ENCODE measurements around the gene MKNK1.

The MKNK1 gene

DNA sequence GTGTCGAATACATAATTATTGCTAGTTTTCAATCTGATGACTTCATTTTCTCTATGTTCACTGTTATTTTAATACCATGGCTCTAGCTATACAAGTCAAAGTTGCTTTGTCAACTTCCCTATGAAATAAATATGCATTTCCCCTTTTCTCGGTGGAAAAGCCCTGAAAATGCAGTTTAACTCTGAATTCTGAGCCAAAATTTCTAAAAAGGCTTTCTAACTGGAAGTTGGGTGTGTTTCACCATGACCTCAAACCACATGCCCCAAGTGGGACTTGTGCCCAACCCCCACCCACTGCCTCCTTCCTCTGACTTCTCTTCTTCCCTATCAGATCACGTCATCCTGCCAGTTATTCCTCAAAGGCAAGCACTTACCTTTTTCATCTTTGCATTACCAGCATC lies 8.9 kb downstream of the MKNK1 start:
- no peak for DNase-seq

DNA sequence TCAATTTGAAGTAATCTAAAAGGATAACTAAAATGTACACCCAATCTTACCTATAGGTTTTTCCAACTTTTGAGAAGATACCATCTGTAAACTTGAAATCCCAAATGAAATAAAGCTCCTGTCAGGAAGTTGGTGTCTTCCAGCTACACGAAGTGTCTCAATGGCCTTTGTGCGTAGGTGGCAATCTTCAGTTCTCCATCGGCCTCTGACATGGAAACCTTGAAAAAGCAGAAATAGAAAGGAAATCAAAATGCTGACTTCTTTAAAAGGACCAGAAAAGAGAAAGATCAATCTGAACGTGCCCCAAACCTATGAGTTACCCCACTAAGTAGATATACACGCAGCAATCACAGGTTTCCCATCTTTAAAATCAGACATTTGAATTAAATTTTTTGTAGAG lies 10.0 kb downstream of the MKNK1 start:
- no peak for DNase-seq

DNA sequence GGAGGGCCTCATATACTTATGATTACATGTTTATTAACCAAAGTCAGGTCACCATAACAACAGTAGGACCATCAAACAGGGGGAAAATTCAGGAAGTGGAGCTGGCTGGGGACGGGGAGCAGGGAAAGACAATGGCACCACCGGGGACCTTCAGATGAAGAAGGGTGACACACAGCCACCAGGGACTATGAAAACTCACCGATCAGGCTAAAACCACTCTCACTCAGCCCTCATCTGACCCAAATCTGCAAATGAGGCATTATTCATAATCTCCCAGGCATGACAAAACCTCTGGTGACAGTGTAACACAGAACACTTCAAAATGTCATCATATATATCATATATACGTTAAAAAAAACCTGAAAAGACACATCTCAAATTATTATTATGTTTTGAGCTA lies 11.2 kb downstream of the MKNK1 start:
- DNase-seq = no peak

DNA sequence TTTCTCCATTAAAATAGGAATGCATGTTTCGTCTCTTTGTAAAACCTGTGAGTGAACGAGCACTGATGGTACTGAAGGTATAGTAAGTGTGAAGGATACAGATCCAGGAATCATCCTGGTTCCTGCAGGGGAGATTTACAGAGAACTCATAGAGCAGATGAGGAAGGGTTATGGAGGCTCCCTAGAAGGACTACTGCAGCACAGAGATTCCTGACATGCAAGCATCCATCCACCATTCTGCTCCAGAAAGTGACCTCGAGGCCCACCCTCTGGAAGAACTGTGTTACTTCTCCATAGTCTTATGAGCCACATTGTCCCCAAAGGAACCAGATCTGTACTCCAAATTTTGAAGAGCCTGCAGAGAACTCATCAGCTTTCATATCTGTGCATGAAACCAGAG lies 14.5 kb downstream of the MKNK1 start:
- no peak for DNase-seq

DNA sequence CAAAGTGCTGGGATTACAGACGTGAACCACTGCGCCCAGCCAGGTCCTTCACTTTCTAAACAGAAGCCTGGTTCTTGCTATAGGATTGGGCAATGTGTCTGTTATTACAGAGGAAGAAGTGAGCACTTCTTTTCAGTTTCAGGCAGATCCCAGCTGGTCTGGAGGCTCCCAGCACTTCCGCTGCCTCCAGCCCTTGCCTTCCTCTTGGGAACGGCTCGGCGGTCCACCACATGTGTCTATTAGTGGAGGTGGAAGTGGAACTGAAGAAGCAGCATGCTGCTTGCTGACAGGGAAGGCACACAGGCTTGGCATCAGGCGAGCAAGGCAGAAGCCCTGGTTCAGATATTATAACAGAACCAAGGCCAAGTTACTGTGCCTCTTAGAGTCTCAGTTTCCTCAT lies 17.0 kb downstream of the MKNK1 start:
- DNase-seq = no peak

DNA sequence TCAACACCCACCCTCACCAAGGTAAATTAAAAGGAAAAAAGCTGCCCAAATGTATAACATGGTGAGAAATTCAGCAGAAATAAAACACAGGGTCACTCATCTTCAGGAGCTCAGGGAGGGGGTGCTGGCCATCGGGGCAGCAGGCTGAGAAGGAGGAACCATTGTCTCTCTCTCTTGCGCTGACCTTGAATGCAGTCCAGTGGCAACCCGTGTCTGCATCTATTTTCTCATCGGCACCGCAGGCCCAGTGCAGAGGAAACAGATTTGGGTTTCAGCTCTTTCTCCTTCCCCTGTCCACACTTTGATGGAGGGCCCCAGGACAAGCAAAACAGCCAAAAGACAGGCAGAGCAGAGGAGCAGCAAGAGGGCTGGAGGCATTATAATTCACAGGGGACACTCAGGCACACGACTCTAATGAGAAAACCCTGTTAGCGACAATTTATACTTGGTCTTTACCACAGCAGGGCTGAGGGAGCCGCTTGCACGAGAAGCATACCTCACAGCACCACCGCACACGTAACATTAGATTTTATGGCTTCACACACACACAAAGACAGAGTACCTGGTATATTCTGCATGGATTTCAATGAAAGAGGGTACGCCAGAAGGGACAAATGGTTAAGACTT lies 18.6 kb downstream of the MKNK1 start:
- DNase-seq = no peak

DNA sequence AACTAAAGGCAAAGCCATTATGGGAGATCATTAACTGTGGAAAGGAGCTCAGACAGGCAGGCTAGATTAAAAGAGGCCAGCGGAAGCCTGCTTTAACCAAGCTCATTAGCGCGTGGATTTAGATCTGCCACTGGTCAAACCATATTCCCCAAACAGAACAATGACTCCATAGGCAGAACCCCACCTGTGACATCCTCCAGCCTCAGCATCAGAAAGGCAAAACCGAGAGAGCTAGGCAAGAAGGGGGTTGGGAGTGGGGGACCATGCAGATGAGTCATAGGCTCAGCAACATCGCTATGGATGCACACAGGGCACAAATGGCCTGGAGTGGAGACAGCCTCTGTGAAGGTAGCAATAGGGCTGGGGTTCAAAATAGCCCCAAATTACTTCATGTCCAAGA lies 20.6 kb downstream of the MKNK1 start:
- no peak for DNase-seq

DNA sequence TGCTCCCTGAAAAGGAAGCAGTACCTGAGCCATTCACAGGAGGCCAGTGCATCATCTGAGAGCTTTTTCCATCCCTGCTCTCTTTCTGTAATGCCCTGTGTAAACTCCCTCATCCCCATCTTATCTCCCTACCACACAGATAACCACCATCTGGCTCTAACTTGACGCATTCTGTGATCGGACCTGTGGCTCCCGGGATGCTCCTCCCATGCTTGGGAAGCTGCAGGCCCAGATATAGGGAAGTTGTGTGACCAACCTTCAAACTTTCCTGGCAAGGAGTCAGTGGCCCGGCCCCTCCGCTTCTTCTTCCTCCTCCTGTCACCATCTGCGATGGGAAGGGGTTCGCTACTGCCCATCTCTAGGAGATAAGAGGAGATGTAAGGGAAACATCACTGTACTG lies 21.1 kb downstream of the MKNK1 start:
- DNase-seq = no peak

DNA sequence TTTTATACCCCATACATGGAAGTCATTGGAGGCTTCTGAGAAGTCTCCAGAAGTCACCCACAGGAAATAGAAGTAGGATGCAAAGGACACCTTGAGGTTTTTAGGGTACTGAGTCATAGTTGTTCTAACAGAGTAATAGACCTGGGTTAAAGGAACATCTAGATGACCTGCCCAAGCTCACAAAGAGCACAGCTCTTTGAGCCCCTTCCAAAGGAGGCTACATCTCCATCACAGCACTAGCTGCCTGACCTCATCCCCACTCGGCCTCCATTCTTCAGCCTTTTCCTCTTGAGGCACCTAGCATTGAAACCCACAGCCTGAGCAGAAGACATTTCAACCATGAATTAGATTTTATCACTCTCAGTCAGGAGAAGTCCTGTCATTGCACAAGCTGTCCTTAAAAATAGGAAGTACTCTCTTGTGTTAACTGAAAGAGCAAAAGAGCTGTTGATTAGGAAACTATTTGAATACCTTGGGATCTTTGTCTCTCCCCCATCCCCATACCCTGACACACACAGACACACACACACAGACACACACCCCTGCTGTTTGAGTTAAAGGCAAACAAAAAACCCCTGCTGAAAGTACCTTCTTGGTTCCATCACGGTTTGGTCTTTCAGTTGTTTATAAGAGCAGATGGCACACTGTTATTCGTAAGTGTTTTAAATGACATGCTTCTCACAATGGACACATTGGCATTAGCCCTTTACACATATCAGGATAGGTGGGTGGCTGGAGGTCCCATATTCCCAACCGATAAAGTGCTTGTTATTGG lies 22.2 kb downstream of the MKNK1 start:
- no peak for DNase-seq

DNA sequence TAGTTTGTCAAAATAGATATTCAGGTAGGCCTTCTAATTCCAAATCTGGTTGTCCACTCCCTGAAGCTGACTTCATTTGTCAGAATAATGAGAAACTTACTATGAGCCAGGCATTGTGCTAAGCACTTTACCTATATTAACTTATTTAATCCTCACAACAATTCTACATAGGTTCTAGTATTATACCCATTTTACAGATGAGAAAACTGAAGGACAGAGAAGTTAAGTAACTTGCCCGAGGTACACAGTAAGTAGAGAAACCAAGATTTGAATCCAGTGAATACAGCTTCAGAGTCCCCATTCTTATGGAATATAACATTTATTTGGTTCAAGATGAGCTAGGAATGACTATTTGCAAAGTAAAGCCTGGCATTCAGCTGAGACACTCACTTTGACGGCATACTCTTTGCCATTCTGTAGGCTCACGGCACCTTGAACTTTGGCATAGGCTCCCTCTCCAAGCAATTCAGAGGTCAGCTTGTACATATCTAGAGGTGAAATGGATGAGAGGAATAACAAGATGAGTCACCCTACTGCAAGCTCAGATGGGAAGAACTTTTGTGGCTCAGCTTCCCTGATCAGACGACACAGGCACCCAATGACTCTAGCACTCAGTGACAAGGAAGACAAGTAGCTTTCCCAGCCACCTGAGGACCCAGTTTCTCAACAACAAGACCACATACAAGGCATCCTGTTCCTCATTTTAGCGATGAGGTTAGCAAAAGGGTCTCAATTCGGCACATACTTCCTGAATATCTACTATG lies 23.7 kb downstream of the MKNK1 start:
- DNase-seq = no peak

DNA sequence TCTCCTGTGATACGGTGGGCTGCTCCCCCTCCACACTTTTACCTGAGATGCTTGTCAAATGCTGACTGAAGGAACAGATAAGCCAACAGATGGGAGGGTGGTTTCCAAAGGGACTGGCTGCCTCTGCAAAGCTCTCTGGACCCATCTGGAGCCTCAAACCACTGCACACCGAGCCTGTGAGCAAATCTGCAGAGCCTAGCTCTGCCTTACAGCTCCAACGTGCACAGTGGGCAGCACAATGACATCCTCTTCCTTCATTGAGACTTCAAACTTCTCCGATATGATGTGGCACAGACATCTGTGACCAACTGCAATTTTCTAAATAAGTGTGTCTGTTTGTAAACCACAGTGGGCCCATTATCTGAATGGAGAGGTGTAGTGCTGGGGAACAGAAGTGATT lies 26.4 kb downstream of the MKNK1 start:
- no peak for DNase-seq

DNA sequence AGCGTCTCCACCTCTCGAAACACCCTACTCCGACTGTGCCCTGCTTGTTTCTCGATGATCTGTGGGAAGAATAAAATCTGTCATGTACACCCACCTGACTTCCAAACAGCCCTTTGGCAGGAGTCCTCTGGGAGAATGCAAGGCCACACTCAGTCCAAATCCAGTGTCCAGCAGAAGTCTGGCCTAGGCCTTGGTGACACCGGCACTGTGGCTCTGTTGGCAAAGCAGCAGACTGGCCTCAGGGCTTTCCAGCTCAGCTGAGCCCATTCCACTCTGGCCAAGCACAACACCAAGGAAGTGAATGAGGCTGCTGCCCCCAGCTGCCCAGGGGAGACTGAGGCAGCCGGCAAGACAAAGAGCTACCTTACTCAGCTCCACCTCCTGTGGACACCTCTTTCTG lies 27.5 kb downstream of the MKNK1 start:
- DNase-seq = no peak

DNA sequence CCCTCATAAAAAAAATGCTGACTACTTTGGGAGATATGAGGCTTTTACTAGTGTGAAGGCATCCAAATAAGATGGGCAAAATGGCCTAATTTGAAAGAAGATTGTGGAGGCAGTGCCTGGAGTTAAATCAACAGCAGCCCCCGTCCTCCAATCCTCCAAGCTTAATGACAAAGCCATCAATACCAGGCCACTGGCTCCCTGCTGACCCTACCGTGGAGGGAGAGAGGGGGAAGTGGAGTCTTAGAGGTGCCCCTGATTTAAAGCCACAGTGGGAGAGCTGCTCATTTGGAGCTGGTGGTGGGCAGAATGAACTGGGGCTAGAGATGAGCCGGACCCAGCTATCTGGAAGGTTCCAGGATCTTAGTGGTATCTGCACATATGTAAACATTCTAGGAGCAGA lies 28.3 kb downstream of the MKNK1 start:
- no peak for DNase-seq

DNA sequence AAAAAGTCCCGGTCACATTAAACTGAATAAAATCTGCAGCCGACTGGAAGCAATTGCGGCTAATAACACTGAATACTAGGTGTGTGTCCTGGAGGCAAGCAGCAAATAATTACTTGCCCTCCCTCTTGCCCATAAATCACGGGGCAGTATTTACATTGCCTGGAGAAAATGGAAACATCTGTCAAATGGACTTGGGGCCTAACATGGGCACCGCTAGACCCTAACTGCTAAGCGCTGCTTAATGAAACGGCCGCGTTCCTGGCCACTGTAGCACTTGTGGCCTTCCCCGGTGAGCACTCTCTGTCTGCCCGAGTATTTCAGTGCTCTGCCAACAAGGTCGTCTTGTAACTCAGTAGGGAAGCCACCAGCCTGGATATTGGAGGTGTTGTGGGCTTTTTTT lies 28.8 kb downstream of the MKNK1 start:
- DNase-seq = no peak

DNA sequence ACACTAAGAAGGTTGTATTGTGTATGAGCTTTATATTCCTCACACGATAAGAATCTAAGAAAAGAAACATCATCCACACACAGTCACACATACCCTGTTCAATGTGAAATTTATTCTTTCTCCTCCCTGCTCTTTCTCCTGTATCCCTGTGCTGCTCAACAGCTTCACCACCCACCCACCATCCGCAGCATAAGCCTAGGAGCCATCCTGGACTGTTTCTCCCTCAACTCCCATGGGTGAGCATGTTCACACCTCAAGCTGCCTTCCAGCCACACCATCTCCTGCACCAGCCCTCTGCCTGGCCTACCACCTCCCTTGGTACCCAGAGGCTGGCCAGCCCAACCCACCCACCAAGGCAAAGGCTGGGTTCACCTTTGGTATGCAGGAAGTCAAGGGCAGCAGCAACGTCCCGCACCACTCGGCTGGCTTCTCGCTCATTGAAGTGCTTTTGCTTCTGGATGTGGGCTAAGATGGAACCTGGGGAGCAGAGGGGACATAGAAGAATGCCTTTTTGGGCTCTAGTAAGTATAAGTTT lies 32.3 kb downstream of the MKNK1 start:
- no peak for DNase-seq

DNA sequence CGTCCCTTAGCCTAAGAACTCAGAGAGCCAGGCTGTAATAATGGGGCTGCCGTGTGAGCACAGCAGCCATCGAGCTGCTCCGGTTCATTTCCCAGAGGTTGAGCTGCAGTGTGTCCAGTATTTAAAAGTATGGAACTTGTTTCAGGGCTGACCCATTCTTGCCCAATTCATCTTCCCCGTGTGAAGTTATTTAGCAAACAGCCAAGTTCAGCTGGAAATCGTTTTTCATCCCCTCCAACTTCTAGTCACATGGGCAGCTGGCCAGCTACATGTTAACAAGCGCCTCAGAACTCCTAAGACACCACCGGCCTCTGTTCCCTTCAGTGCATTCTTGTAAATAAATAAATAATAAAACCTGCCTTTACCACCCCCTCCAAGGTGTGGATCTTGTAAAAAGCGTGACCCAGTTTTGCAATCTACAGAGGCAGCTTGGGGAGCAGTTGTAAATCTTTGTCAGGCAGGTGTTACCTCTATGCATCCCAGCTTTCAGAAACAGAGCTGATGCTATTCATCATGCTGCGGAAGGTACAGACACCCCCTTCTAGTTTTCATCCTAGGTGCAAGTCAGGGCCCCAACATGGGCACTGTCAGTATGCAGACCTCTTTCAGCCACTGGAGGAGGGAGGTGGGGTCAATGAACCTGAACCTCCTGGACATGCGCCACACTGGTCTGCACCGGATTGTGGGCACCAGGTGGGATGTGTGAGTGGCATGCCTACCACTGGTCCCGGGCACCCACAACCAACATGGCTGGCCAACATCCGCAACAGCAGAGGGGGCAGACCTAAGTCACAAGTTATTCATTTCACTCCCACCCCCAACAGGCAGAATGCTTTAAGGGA lies 34.0 kb downstream of the MKNK1 start:
- DNase-seq = no peak

DNA sequence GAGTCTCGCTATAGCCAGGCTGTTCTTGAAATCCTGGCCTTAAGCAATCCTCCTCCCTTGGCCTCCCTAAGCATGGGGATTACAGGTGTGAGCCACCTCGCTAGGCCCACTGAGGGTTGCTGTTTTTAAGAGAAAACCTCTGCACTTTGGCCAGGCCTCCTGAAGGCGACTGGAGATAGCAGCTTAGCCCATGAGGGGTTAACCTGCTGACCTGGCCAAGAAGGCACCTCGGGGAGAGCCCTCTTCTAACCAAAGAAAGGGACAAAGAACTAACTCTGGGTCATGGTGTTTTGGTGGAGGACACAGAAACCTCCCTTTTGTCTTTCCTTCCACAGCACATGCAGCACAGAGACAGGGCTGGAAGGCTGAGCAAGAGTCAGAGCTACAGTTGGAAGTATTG lies 35.0 kb downstream of the MKNK1 start:
- no peak for DNase-seq

DNA sequence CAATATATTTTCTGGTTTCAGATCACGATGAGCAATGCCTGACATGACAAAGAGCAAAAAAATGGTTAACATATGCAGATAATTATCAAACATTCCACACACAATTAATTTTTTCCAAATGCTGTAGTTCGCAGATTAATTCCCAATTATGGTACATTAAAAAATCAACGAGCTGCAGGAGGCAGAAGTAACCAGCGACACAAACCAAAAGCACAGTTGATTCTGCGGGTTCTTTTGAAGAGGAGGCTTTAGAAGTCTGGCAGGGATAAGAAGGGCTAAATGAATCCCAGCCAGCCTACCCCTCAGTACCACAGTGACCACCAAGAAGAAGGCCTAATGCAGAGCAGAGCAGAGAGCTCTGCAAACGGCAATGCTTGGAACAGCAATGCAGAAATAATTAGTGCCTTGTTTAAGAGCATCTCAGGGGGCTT lies 35.6 kb downstream of the MKNK1 start:
- DNase-seq = no peak

DNA sequence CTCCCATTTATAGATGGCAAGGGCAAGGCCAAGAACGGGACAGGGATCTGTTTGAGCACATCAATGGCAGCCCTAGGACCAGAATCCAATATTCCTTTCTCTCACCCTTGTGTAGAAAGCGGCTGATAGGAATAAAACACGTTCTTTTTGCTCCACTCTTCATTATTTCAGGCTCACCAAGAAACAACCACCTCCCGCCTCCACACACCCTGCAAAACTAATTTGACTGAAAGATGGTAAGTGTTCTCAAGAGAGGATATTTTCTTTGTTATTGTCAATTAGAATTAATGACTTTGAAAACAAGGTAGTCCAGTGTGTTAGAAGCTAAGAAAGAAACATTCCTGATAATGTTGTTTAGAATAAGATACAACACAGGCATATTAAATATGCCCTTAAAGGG lies 40.7 kb downstream of the MKNK1 start:
- no peak for DNase-seq

DNA sequence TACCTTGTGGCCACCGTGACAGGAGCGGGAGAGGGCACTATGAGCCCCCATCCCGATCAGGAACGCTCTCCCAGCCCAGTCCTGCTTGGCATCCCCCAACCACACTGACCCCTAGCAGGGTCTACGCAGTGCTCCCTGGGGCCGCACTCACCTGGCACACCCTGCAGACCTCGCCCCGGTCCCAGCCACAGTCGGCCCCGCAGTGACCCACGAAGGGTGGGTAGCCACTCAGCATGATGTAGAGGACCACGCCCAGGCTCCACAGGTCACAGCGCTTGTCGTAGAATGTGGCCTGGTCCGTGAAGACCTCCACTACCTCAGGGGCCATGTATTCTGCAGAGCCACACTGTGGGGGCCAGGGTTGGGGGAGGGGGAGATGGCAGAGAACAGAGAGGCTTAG lies 41.6 kb downstream of the MKNK1 start:
- no peak for DNase-seq

DNA sequence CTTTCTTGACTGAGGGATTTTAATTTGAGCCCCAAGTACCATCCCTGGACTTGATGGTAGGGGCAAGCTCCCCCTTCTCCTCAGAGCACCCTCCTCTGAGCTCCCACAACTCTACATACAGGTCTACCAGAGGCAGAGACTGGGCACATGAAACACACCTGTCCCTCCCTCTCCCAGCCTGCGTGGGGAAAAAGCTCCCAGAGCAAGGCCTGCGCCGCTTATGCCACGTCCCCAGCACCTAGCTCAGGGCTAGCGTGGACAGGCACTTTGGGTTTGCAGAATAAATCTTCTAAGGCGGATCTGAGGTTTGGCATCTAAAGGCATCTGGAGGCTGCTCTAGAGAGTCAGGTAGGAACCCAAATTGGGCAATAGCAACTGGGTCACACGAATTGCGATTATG lies 45.1 kb downstream of the MKNK1 start:
- DNase-seq = no peak

DNA sequence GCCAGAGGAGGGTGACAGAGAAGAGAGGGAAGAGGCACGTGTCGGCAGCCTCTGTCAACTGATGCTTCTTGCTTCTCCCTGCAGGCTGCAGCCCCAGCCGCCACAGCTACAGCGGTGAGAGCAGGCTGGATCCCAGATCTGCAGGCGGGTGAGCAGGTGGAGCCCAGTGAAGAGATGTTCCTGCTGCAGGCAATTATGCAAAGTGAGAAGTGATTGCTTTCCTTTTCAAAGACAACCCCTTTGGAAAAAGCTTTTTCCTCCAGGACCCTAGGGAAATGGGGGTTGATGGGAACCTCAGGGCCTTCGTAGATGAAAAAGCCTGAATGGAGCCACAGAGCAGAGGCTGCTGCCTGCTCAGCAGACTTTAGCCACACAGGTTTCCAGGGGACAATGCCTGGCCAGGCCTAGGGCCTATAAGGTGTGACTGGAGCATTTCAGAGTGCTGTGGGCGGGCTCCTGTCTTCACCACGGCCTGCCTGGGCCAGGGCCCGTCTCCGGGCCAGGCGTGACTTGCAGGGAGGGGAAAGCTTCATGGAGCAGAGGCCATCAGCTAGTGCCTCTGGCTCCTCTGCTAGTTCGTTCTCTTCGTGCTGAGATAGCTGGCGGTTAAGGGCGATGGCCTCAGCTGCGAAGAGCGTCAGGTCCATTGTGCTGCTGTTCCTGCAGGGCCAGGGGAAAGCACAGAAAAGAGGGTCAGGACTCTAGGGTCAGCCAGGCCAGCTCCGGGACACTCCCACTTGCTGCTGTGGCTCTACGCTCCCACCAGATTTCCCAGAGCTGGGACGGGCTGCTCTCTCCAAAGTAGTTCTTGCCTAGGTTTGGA lies 45.7 kb downstream of the MKNK1 start:
- DNase-seq = no peak

Measured in activated CD4-positive, CD25-positive, alpha-beta regulatory T cell (primary cell).